Activated naive CD8-positive, alpha-beta T cell (primary cell): ENCODE measurements around the gene JPH4.

Experiments
- H3K27ac Mint-ChIP-seq: one replicate; pipeline ENCODE4 v1.8.0; 2021; ENCODE audit warnings: mixed read lengths
- H3K27me3 Mint-ChIP-seq: one replicate; pipeline ENCODE4 v1.8.0; 2021; ENCODE audit warnings: mixed read lengths
- H3K36me3 Mint-ChIP-seq: one replicate; pipeline ENCODE4 v1.8.0; 2021; ENCODE audit warnings: mixed read lengths
- H3K4me1 Mint-ChIP-seq: one replicate; pipeline ENCODE4 v1.8.0; 2021; ENCODE audit warnings: low read depth, mixed read lengths
- H3K4me3 Mint-ChIP-seq: one replicate; pipeline ENCODE4 v1.8.0; 2021; ENCODE audit warnings: mild to moderate bottlenecking, mixed read lengths
- H3K9me3 Mint-ChIP-seq: one replicate; pipeline ENCODE4 v1.8.0; 2021; ENCODE audit warnings: low read depth, mixed read lengths

JPH4 gene

DNA sequence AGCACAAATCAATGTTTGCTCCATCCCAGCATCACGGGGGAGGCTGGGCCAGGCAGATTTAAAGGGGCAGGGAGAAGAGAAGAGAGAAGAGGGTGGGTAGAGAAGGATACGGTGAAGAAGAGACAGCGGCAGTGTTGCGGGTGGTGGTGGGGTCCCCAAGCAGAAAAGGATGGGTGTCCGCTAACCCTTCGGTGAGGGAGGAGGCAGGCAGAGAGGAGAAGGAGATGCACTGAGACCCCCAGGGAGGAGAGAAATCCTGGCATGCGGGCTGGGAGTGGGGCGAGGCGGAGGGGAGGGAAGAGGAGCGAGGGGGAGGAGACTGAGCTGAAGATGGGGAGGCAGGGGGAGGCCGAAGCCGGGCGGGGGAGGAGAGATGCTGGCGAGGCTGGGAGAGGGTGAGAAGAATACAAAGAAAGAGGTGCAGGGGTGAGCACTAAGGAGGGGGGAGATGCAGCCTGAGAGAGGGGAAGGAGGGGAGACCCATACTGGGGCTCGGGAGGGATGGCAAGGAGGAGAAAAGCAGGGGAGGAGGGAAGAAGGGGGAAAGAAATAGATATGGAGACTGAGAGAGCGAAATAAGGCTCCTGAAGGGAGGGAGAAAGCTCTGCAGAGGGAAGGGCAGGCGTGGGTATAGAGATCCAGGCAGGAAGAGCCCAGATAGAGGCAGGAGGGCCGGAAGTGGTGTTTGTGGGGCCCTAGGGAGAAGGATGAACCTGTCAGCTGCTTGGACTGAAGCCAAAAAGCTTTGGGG, at the start of gene JPH4:
Gene JPH4 (minus strand): TSS at position 231 of the 751 bp plus-strand sequence. CDS start 1,337 bp downstream, outside the sequence.
- Mint-ChIP-seq H3K27ac (no peak within 1 kb of the TSS), H3K36me3 (no peaks in the 10 kb centered on the region), H3K9me3 (no peaks in the 10 kb centered on the region), H3K4me3 (peak within 1 kb of the TSS; percentile 30), H3K27me3 (peaks cover 24% of the 10 kb centered on the region), H3K4me1 (peaks cover 20% of the 10 kb centered on the region)

- Mint-ChIP-seq H3K36me3 (no peaks in the 10 kb centered on the region), H3K9me3 (peaks cover 14% of the 10 kb centered on the region), H3K4me3 (no peak overlapping the region), H3K27ac (no peak overlapping the region), H3K27me3 (no peaks in the 10 kb centered on the region), H3K4me1 (peaks cover 5% of the 10 kb centered on the region)
Measured at GRCh38 chr14:23627961-23628360, 49.4 kb upstream of the JPH4 start.

DNA sequence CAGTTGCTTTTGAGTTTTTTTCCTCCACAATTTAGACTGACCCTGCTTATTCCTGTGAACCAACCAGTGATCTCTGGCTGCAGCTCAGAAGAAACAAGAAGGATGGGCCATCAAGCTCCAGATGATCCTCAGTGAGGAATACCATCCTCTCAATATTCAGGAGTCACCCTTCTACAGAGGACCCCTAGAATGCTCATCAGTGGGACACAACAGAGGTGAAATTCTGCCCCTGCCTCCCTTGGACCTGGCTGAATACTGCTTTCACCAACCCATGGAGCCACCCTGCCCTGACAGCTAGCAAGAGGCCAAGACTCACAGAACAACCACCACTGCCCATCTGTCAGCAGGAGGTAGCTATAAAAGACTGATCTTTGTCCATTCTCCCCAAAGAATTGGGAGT, 48.4 kb upstream of the JPH4 start:
- Mint-ChIP-seq H3K27me3 (no peaks in the 10 kb centered on the region), H3K4me3 (no peak overlapping the region), H3K4me1 (peaks cover under 1% of the 10 kb centered on the region), H3K27ac (no peak overlapping the region), H3K9me3 (peaks cover 14% of the 10 kb centered on the region), H3K36me3 (no peaks in the 10 kb centered on the region)

GRCh38 chr14:23624830-23625404, 46.3 kb upstream of the JPH4 start:
- Mint-ChIP-seq H3K9me3 (peaks cover 14% of the 10 kb centered on the region), H3K4me1 (no peaks in the 10 kb centered on the region), H3K36me3 (no peaks in the 10 kb centered on the region), H3K27me3 (no peaks in the 10 kb centered on the region), H3K4me3 (no peak overlapping the region), H3K27ac (no peak overlapping the region)

DNA sequence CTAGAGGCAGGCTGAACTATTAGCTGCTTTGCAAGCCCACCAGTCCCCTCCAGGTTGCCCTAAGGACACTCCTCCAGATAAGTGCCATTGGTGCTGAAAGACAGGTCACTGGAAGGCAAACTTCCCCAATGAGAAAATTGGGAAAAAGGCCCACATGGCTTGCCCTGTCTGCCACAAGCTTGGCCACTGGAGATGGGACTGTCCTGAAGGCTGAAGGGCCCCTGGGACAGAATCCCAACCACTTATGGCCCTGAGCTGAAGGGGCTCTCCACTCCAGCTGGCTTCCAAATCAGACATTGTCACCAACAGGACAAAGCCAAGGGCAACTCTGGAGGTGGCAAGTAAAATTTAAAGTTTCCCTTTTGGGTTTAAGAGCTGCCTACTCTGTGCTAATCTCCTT, 45.4 kb upstream of the JPH4 start:
- Mint-ChIP-seq H3K36me3 (no peaks in the 10 kb centered on the region), H3K27me3 (no peaks in the 10 kb centered on the region), H3K27ac (no peak overlapping the region)

DNA sequence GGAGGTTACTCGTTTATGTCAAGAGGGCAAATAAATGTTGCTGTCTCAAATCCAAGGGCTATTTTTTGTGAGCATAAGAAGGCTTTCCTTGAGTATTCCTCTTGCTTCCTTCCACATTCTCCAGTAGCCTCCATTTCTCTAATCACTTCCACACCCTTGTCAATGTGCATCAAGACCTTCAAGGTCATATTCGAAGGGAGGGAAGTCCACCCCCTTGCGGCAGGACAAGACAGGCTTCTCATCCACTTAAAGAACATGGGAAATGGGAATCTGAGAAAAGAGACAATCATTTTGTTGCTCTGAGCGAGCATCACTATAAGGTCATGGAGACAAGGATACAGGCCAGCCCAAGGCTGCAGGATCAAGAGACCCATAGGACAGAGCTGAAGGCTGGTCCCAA, 44.4 kb upstream of the JPH4 start:
- Mint-ChIP-seq H3K4me1 (peaks cover 1% of the 10 kb centered on the region), H3K27me3 (no peaks in the 10 kb centered on the region), H3K4me3 (no peak overlapping the region), H3K27ac (no peak overlapping the region), H3K36me3 (no peaks in the 10 kb centered on the region), H3K9me3 (peaks cover 14% of the 10 kb centered on the region)

More for the DNA sequence above, 45.4 kb upstream of the JPH4 start:
- no peak overlapping the region for H3K4me3 Mint-ChIP-seq
- peaks cover 1% of the 10 kb centered on the region for H3K4me1 Mint-ChIP-seq
- peaks cover 14% of the 10 kb centered on the region for H3K9me3 Mint-ChIP-seq

DNA sequence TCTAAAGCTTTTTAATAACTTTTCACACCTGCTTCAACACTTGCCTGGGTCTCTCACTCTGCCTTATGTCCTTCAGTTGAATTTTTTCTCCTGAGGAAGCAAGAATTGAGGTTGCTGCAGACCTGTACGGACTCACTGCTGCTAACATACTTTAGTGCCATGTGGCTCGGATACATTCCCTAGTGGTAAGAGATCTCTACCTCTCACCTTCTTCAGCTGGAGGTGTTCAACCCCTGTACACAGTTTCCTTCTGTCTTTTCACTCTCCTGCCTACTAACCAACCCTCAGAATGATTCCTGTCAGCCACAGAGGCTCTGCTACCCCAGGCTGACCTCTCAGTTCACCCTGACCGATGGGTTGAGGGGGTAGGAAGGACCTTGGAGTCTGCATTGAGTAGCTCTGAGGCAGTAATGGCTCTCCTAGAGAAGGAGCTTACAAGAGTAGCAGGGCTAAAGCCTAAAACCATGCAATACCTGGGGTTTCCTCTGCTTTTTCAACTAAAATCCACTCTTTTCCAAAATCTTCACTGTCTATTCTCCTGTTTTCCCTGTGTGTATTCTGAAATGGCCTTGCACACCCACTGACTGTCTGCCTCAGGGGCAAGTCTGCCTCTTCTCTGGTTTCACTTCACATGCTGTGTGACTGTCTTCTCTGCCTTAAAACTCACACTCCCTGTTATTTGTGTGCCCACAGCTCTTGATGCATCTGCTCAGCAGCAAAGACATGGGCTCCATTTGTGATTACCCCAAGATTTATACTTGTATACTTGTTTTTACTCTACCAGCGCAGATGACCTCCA, 43.5 kb upstream of the JPH4 start:
- peaks cover 14% of the 10 kb centered on the region for H3K9me3 Mint-ChIP-seq
- no peaks in the 10 kb centered on the region for H3K27me3 Mint-ChIP-seq
- peaks cover 1% of the 10 kb centered on the region for H3K4me1 Mint-ChIP-seq
- no peak overlapping the region for H3K27ac Mint-ChIP-seq
- H3K36me3 Mint-ChIP-seq: no peaks in the 10 kb centered on the region
- no peak overlapping the region for H3K4me3 Mint-ChIP-seq

DNA sequence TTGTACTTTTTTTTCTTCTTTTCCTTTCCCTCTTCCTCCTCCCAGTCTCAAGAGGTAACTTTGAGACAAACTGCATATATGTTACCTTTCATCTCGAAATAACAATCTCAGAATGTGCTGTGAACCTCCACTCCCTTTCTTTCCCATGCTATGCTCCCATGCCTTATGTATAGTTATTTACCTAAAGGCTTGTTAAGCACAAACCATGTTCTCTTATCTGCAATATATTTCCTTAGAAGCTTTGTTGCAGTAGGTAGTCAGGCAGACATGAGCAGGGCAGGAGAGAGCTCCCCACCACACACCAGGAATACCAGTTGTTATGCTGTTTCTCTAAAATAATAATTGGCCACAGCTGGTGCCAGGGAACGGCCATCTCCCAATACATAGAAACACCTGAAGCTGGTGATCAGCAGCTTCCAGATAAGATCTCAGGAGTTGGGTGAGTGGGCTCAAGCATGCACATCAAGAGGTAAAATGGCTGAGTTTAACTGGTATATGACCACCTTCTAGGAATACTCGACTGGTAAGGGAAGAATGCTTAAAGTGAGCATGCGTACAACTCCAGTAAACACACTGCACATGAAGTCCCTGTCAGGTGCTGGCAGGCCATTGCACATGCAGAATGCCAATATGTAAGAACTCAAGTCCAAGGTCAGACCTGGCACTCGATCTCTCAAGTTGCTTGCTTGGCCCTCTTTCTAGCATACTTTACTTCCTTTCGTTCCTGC, 42.8 kb upstream of the JPH4 start:
- peaks cover 1% of the 10 kb centered on the region for H3K4me1 Mint-ChIP-seq
- H3K9me3 Mint-ChIP-seq: peaks cover 14% of the 10 kb centered on the region
- H3K27me3 Mint-ChIP-seq: no peaks in the 10 kb centered on the region
- H3K4me3 Mint-ChIP-seq: no peak overlapping the region
- H3K36me3 Mint-ChIP-seq: no peaks in the 10 kb centered on the region
- no peak overlapping the region for H3K27ac Mint-ChIP-seq

DNA sequence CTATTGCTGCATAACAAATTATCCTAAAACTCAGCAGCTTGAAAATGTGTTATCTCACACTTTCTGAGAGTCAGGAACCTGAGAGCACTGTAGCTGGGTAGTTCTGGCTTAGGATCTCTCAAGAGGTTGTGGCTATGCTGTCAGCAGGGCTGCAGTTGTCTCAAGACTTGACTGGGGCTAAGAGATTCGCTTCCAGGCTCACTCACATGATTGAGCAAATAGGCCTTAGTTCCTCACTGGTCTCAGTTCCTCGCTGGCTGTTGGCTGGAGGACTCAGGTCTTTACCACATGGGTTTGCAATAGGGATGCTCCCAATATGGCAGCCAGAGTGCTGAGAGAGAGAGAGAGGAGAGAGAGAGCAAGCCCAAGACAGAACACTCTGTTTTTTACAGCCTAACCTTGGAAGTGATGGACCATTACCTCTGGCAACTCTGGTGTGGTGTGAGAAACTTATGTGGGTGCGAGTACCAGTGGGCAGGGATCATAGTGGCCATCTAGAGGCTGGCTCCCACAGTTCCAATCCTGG, 41.6 kb upstream of the JPH4 start:
- Mint-ChIP-seq H3K4me1 (peaks cover 1% of the 10 kb centered on the region), H3K36me3 (no peaks in the 10 kb centered on the region)

DNA sequence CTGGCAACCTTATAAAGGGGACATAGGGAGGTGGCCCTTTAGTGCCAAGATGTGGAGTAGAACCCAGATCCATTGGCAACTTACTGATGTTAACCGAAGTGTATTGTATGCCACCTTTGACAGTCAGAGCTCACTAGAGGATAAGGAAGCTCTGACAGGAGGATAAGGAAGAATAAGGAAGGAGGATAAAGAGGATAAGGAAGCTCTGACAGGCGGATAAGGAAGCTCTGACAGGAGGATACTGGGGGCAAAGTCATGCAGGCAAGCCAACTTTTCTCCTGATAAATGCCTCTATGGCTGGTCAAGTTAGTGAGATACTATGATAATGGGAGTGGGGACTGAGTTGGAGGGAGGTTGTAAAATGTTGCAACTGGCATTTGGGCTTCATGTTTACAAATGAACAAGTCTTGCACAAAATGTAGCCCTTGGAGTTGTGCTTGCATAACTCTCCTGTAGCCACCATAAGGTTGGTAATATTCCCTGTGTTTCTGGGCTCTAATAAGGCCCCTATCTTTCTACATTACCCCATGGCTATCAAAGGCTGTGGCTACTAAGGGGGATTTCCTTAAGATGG, 39.9 kb upstream of the JPH4 start:
- no peak overlapping the region for H3K4me3 Mint-ChIP-seq
- H3K27me3 Mint-ChIP-seq: no peaks in the 10 kb centered on the region
- H3K4me1 Mint-ChIP-seq: peaks cover 1% of the 10 kb centered on the region
- no peaks in the 10 kb centered on the region for H3K36me3 Mint-ChIP-seq
- no peak overlapping the region for H3K27ac Mint-ChIP-seq
- no peaks in the 10 kb centered on the region for H3K9me3 Mint-ChIP-seq

More for the DNA sequence above, 41.6 kb upstream of the JPH4 start:
- H3K27ac Mint-ChIP-seq: no peak overlapping the region
- peaks cover 7% of the 10 kb centered on the region for H3K9me3 Mint-ChIP-seq
- no peaks in the 10 kb centered on the region for H3K27me3 Mint-ChIP-seq
- no peak overlapping the region for H3K4me3 Mint-ChIP-seq

DNA sequence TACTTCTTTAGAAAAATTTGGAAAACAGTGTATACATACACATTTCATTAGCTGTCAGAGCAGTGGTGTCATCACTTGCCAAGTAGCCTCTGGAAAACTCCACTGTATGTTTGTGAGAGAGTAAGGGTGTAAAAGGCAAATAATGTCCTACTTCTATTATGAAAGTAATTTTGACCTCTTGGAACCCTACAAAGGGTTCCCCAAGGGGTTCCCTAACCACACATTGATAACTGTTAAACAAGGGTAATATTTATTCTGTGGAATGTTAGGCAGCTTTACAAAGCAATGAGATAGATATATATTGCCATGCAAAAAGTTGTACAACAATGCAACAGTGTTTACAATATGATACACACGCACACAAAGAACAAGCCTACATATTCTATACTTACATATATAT, 38.9 kb upstream of the JPH4 start:
- H3K4me1 Mint-ChIP-seq: peaks cover 3% of the 10 kb centered on the region
- H3K4me3 Mint-ChIP-seq: no peak overlapping the region
- no peaks in the 10 kb centered on the region for H3K9me3 Mint-ChIP-seq
- H3K27ac Mint-ChIP-seq: no peak overlapping the region
- no peaks in the 10 kb centered on the region for H3K36me3 Mint-ChIP-seq
- no peaks in the 10 kb centered on the region for H3K27me3 Mint-ChIP-seq

DNA sequence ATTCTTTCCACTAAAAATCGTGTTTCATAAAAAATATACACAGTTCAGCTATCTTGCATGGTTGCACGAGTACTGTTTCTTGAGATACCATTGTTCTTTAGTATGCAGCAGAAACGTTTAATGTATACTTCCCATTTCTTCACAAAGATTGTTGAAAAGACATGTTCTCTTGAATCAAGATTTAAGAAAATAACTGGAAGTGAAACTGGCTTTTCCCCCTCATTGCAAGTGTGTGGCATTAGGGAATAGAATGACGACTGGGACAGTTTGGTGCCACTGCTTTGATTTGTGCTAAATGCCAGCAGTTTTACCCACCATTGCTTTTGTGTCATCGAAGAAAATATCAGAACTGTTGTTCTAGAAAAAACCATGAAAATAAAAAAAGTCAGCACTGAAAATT, 37.3 kb upstream of the JPH4 start:
- Mint-ChIP-seq H3K27me3 (no peaks in the 10 kb centered on the region), H3K9me3 (no peaks in the 10 kb centered on the region), H3K27ac (no peak overlapping the region), H3K4me1 (peaks cover 17% of the 10 kb centered on the region), H3K36me3 (no peaks in the 10 kb centered on the region), H3K4me3 (no peak overlapping the region)

- no peaks in the 10 kb centered on the region for H3K9me3 Mint-ChIP-seq
Measured at GRCh38 chr14:23614395-23614828, 35.8 kb upstream of the JPH4 start.

More at GRCh38 chr14:23614395-23614828, 35.8 kb upstream of the JPH4 start:
- Mint-ChIP-seq H3K27me3 (no peaks in the 10 kb centered on the region), H3K36me3 (peaks cover 2% of the 10 kb centered on the region), H3K4me3 (no peak overlapping the region), H3K27ac (no peak overlapping the region), H3K4me1 (peaks cover 32% of the 10 kb centered on the region)
